ENCODE results near the gene SLC16A10. TPM values are rescaled to one million over a fixed set of nuclear protein-coding genes. Genes with fewer than 3 reads are reported as not detected.

SLC16A10 gene
- total RNA-seq, 1 donor from 2014 or later: 11.9 TPM

DNA sequence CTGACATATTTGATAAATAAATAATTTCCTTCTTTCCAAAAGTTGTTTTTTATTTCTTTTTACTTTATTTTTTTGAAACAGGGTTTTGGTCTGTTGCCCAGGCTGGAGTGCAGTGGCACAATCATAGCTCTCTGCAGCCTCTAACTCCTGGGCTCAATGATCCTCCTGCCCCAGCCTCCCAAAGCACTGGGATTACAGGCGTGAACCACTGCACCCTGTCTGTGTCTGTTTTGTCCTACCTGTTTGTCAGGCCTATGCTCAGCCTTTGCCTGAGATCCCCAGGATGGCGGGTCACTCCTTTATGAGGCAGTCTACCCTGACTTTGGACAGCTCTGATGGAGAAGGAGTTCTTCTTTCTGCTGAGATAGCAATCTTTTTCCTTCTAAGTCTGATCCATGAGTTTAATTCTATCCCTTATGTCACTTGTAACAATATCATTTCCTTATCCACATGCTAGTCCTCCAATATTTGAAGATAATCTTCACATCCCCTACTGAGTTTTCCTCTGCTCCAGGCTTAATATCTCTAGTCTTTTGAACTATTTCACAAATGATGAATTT is 14.4 kb upstream of the SLC16A10 start:
- intact Hi-C loops (cut with DNase I): no loop called here
- DNase-seq (no peak), ATAC-seq (no peak)
- H3K4me3 ChIP-seq: no peak overlapping the region
- TF ChIP-seq, protein P1, sequence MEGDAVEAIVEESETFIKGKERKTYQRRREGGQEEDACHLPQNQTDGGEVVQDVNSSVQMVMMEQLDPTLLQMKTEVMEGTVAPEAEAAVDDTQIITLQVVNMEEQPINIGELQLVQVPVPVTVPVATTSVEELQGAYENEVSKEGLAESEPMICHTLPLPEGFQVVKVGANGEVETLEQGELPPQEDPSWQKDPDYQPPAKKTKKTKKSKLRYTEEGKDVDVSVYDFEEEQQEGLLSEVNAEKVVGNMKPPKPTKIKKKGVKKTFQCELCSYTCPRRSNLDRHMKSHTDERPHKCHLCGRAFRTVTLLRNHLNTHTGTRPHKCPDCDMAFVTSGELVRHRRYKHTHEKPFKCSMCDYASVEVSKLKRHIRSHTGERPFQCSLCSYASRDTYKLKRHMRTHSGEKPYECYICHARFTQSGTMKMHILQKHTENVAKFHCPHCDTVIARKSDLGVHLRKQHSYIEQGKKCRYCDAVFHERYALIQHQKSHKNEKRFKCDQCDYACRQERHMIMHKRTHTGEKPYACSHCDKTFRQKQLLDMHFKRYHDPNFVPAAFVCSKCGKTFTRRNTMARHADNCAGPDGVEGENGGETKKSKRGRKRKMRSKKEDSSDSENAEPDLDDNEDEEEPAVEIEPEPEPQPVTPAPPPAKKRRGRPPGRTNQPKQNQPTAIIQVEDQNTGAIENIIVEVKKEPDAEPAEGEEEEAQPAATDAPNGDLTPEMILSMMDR (IDR thresholded peaks at IDR 0.05): no peak
- no peak overlapping the region for H3K27ac ChIP-seq
- no peaks in the 10 kb centered on the region for H3K9me3 ChIP-seq
- no peaks in the 10 kb centered on the region for H3K36me3 ChIP-seq
- H3K27me3 ChIP-seq (ENCODE audit: low read depth): no peaks in the 10 kb centered on the region
- H3K4me1 ChIP-seq: no peaks in the 10 kb centered on the region

DNA sequence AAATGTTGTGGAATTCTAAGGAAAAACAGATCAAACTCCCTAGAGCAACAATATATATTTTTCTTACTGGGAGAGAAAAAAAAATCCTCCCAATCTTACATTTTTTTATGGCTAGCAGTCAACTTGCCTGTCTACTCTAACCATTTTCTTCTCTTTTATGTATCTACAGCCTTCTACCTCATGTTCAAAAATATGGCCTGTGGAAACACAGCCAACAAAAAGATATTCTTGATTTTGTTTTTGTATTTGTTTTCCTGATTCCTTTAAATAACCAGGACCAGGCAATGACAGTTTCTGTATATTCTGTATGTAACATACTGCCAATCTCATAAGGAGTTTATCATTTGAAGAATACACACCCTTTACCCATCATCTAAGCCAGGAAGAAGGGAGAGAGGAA is 13.0 kb upstream of the SLC16A10 start:
- Histone ChIP-seq H3K9me3 (no peaks in the 10 kb centered on the region), H3K27me3 (ENCODE audit: low read depth) (no peaks in the 10 kb centered on the region), H3K27ac (no peak overlapping the region), H3K4me3 (no peak overlapping the region), H3K4me1 (no peaks in the 10 kb centered on the region), H3K36me3 (no peaks in the 10 kb centered on the region)
- no peak for DNase-seq
- TF ChIP-seq, protein P1 (IDR thresholded peaks at IDR 0.05): no peak
- ATAC-seq: no peak
- intact Hi-C loops (cut with DNase I): no loop called here

DNA sequence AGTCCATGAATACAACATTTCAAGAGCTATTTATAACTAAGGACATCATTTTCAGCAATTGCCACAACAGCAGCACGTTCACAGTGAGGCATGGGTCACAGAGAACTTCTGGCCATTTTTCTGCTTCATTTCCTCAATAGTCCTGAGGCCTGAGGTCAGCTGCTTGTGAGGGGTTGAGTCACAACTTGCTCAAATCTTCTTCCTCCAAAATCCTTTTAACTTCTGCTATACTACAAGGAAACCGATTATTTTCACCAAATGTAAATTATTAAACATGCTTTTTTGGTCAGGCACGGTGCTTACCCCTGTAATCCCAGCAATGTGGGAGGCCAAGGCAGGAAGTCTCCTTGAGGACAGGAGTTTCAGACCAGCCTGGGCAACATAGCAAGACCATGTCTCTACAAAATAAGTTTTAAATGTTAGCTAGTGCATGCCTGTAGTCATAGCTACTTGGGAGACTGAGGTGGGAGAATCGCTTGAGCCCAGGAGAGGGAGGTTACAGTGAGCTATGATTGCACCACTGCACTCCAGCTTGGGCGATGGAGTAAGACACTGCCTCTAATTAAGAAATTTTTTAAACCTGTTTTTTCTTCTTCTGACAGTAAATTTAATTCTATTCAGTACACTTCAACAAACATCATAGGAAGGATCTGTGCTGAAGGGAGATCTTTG is 11.1 kb upstream of the SLC16A10 start:
- ATAC-seq: peak; percentile 76 to 79
- H3K36me3 ChIP-seq: no peaks in the 10 kb centered on the region

DNA sequence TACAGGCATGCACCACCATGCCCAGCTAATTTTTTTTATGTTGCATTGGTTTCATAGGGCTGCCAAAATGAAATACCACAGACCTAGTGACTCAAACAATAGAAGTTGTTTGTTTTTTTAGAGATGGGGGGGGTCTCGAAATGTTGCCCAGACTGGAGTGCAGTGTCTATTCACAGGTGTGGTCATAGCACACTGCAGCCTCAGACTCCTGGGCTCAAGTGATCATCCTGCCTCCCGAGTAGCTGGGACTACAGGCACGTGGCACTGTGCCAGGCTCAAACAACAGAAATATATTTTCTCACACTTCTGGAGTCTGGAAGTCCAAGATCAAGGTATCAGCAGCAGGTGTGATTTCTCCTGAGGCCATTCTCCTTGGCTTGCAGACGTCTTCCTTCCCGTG is 6.6 kb upstream of the SLC16A10 start:
- DNase-seq (no peak), ATAC-seq (no peak)
- H3K27ac ChIP-seq: no peak overlapping the region
- H3K4me1 ChIP-seq: no peaks in the 10 kb centered on the region
- peaks cover 9% of the 10 kb centered on the region for H3K27me3 ChIP-seq (ENCODE audit: low read depth)
- H3K4me3 ChIP-seq: no peak overlapping the region
- H3K36me3 ChIP-seq: no peaks in the 10 kb centered on the region
- intact Hi-C loops (cut with DNase I): no loop called here
- no peaks in the 10 kb centered on the region for H3K9me3 ChIP-seq
- TF ChIP-seq, protein P1 (IDR thresholded peaks at IDR 0.05): no peak

More for the DNA sequence above, 11.1 kb upstream of the SLC16A10 start:
- Histone ChIP-seq H3K27ac (peak overlapping the region; percentile 56), H3K4me1 (no peaks in the 10 kb centered on the region), H3K4me3 (no peak overlapping the region), H3K9me3 (no peaks in the 10 kb centered on the region), H3K27me3 (ENCODE audit: low read depth) (no peaks in the 10 kb centered on the region)
- intact Hi-C loops (cut with DNase I): no loop called here
- TF ChIP-seq, protein P1 (IDR thresholded peaks at IDR 0.05): no peak
- DNase-seq: no peak

DNA sequence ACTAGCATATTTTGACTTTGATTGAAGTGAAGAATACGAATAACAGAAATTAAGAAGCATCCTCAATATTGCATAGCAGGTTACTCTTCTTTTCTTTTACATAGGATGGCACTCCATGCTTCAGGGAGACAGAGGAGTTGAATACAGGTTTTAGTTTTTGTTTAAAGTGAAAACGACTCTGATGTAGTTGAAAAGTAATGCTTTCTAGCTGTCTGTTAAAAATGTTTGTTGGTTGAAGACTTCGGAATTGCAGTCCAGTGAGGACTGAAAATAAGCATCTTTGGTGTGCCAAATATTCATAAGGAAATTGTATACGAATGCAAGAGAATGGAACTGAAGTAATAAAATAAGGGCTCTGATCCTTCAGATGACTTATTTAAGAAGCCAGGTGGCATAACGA is 618 bp upstream of the SLC16A10 start:
- no peak for DNase-seq
- Histone ChIP-seq H3K4me3 (peak overlapping the region; percentile 66), H3K27me3 (ENCODE audit: low read depth) (peaks cover 25% of the 10 kb centered on the region), H3K9me3 (no peaks in the 10 kb centered on the region), H3K36me3 (no peaks in the 10 kb centered on the region), H3K4me1 (peaks cover 18% of the 10 kb centered on the region), H3K27ac (no peak overlapping the region)
- intact Hi-C loops (cut with DNase I): no loop called here
- TF ChIP-seq, protein P1 (IDR thresholded peaks at IDR 0.05): no peak
- no peak for ATAC-seq
